ENCODE measurements around the gene TMEM63B.
"Not testable (repeated sequence)": the region's sequence is repeated elsewhere in the genome, so short reads cannot be mapped to it uniquely, and the experiment has no call there.

TMEM63B gene

DNA sequence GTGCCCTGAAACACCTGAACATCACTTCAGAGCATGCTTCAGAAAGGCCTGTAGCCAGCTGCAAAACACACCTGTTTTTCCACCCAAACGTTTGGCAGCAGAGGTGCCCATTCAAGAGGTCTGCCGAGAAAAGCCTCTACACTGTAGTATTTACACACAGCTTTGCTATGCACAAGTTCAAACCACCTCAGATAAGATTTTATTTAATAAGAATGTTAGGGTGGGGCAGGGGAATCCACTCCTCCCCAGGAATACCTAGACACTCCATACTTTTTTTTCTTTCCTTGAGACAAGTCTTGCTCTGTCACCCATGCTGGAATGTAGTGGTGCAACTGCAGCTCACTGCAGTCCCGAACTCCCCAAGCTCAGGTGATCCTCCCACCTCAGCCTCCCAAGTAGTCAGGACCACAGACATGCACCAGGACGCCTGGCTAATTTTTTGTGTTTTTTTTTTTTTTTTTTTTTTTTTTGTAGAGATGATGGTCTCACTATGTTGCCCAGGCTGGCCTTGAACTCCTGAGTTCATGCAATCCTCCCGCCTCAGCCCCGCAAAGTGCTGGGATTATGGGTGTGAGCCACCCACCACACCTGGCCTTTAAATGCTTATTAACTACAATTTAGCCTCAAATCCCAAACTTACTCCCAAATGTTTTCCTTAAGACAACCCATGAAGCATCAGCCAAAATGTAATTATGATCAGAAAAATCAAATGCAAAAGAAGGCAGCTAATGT, 9.8 kb upstream of the TMEM63B start:
- DNase-seq = no peak

DNA sequence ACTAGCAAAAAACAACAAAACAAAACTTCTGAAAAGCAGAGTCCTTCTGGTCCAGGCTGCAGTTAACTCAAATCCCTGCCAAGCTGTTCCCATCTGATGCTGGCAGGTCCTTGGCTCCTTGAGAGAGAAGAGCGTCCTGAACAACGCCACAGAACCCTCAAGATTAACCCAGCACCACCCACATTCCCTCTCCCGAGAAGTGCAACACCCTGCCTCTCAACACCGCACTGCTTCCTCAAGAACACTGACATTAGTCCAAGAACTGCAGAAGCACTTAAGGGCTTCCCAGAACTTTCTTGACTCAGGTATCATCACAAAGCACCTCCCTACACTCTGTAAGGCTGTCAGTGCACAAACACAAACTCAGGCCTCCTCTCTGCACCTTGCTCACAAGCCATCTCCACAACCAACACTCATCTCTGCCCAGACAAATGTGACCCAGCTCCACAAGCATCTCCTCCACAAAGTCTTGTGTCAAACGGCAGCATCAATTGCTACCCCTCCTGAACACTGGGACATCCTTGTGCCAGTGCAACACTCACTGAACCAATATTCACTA, 7.6 kb upstream of the TMEM63B start:
- DNase-seq = no peak

DNA sequence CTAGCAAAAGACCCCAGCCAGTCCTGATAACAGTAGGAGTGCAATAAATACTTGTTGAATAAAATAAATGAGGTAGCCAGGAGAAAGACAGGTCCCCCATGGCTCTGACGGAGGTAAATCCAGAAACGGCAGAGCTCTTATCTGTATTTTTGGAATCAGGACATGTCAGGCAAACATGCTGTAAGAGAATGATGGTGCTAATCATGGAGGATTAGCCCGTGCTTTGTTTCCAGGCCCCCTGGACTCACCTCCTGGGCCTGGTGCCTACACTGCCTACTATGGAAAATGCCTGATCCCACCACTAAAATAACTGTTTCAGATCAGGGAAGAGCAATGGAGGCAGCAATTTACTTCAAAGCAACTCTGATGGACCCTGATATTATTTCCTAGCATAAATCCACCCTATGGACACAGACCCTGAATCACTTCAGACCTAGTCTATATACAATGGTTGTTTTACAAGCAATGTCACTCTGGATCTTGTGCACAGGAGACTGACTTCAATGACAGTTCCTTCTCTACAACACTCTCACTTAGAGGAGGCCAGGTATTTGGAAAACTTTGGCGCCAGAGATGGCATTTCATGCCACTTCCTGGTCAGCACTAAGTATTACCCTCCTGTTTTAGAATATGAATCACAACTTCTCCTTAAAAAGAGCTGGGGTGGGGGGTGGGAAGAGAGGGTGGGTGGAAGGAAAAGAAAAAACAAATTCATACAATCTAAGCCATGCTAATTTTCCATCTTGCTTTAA, 6.5 kb upstream of the TMEM63B start:
- DNase-seq = no peak

DNA sequence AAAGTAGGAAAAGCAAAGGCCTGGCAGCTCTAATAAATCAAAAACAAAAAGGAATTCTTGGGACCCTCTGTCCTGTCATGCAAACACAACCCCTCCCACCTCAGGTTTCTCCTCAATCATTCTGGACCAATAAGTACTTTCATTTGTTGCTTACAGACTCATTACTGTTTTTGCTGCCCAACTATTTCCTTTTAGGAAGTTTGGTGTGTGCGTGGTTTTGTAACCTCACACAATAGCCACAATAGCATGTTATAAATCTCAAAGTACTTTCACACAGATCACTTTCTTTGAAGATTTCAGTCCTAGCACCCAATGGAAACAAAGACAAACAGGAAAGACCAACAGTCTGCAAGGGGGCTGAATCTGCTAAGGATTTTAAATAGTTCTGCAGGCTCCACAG, 4.6 kb upstream of the TMEM63B start:
- no peak for DNase-seq

DNA sequence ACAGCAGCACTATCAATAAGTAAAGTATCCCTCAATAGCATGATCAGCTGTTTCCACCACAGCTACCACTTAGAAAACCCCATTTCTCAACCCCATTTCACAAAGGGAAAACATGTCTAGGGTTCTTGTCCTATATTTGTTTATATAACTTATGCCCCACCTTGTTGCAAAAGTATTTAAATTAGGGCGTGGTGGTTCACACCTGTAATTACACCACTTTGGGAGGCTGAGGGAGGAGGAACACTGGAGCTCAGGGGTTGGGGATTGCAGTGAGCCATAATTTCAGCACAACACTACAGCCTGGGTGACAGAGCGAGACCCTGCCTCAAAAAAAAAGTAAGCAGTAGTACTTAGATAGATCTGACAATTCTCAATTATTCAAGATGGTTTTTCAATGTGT, 3.8 kb upstream of the TMEM63B start:
- DNase-seq = no peak

DNA sequence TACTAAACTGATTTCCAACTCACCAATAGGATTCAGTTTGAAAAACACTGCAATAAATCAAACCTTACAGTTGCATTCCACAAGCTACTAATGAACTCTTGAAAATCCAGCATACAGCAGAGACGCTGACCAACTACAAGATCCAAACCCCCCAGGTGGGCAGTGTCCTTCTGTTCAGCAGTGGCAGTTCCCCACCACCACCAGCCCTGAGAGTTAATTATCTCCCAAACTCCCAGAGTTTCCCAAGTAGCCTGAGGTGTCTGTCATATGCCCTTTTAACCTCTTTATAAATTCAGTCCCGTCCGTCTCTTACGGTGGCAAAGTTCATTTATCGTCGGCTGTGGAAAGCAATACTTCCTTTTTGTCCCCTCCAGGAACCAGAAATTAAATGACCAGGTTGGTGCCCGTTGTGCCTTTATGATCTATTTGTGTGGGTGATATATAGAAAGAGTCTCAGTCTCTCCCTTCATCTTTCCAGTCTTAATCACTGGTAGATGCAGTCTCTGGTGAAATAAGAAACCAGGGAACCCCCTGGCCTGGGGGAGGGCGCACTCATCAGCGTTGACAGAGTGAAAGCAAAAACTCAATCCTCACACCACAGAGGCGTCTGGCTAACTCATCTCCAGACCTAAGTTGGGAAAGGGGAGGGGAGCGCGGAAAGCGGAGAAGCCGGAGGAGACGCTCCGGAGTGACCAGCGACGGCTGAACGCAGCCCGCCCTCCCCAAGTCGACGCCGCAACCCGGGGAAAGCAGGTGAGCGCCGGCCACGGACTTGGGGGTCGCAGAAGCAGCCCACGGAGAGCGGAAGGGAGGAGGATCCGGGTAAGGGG, 819 bp upstream of the TMEM63B start:
- DNase-seq = peak; percentile 59

DNA sequence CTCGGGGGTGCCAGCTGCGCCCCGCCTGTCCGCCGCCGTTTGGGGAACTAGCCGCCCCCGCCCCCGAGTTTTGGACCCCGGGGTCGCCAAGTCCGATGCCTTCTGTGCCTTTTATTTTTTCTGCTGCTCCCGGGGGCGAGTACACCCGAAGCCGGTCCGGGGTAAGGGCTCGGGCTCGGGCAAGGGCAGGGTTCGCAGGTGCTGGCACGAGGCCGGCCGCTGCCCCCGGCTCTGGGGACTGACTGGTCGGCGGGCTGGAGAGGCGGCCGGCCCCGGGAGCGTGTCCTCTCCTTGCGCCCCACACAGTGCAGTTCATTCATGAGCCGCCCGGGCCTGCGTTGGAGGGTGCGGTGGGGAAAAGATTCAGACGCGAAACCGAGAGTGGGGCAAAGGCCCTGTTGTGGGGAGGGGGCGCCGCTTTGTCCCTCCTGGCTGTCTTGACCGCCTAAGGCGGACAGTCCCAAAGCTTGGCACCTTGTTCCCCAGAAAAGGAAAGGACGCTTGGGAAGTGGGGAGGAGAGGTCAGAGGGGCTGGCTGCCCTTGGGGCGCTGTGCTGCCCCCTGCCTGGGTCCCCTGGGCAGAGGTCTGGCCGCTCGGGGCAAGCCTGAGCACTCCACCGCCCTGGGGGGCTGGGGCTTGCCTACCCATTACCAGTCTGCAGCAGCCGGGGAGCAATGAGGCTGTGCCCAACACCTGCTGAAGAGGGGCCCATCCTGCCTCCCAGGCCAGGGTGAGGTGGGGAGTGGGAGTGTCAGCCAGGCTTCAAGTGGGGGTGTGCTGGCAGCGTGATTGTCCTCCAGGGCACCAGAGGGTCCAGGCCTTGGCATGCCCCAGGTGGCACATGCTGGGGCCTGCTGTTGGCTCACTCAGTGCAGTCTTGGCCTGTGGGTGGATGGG, 915 bp downstream of the TMEM63B start:
- DNase-seq = peak; percentile 33

DNA sequence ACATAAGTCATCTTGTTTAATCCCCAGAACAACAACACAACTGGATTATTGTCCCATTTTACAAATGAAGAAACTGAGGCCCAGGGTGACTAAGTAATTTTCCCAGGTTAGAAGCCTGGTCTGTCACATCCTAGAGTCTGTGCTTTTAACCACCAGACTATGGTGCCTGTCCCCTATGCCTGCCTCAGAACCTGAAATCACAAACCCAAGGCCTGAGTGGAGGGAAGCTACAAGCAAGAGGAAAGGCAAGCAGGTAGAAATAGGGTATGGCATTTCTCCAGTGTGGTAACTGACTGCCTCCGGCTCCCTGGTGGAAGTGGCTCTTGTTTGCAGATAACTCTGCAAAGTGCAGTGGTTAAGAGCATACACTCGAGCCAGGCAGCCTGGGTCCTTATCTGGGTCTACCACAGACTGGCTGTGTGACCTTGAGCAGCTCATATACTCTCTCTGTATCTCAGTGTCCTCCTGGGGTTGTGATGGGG, 2.5 kb downstream of the TMEM63B start:
- no peak for DNase-seq

DNA sequence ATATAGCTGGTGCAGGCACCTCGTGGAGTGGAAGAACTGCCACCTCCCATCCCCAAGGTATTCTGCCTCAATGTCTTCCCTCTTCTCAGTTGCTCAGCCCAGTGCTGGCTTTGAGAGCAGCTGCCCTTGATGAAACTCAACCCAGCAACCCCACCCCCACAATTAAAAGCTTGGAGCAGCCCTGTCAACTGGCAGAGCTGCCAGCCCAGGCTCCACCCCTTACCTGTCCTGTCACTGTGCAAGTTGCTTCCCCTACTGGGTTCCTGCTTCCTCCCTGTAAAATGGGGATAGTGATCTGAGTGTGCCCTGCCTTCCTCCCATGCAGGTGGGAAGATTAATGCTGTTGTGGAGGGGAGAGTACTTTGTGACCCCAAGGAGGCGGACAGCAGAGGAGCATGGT, 4.5 kb downstream of the TMEM63B start:
- DNase-seq = no peak

DNA sequence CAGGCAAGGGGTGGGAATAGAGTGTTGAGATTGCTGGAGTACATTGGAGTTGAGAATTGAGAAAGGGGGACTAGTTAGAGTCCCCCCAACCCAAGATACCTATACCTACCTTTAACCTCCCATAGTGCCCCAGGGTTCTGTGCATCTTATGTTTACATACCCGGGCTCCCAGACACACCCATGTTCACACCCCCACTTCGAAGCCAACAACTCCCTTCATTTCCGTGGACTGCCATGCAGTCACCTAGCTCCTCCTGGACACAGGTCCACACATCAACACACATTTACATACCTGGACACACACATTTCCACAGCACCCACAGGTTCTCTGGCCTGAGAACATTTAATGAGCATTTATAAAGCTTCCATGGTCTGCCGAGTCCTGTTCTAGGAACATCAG, 5.1 kb downstream of the TMEM63B start:
- DNase-seq = no peak

DNA sequence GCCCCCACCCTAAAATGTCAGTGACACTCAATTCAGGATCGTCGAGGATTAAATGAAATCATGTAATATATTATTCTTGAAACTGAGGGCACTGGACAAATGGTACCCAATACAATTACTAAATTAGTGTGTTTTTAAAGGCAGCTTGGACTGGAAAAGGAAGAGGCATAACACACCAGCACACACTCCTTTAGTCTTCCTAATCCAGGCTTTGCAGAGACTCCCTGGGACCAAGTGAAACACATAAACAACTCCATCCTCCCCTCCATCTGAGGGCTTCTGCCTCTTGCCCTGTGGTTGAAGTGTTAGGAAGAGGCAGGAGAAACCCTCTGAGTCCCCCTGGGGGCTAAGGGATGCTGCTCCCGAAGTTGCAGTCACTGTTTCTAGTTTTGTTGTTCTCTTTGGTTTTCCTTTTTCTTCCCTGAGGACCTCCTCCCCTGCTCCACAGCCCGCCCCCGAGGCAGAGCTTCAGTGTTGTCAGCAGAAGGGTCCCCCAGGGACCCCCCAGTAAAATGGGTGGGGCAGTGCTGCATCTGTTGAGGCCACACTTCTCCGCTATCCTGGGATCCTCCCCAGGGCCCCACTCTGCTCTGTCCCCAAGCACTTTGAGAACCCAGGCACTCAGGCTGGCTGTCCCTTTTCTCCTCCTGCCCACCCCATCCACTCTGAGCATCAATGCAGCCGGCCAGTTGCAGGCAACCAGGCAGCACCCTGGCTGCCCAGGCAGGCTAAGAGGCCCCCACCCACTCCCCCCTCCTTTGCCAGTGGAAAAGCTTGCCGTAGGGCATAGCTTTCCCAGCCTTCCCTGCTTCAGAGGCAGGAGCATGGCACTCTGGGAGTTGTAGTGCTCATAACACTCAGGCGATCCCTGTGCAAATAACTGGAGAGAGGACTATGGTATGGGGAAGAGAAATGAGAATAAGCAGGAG, 5.9 kb downstream of the TMEM63B start:
- no peak for DNase-seq

DNA sequence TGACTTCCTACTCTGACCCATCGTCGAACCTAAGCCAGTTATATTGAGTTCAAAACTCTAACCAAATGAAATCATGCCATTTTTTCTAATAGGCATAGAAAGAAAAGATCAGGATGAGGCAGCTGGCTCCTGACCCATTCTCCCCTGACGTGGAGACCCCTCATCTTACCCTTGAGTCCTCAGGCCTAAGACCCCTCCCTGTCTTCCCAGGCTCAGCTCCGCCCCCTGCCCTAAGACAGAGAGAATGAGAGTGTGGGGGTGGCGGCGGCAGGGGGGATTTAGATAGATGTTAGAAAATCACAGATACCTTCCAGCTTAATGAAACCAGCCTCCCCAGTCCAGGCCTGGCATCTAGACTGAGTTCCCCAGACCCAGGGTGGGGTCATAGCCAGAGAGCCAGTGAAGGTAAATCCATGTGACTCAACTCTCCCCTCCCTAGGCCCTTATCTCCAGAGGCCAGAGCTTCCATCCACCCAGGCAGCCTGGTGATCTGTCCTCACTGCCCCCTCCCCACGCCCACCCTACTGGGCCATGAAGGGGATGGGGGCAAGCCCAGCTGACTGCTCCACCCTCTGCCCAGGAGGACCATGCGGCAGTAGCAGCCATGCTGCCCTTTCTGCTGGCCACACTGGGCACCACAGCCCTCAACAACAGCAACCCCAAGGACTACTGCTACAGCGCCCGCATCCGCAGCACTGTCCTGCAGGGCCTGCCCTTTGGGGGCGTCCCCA, 6.8 kb downstream of the TMEM63B start:
- DNase-seq = no peak

DNA sequence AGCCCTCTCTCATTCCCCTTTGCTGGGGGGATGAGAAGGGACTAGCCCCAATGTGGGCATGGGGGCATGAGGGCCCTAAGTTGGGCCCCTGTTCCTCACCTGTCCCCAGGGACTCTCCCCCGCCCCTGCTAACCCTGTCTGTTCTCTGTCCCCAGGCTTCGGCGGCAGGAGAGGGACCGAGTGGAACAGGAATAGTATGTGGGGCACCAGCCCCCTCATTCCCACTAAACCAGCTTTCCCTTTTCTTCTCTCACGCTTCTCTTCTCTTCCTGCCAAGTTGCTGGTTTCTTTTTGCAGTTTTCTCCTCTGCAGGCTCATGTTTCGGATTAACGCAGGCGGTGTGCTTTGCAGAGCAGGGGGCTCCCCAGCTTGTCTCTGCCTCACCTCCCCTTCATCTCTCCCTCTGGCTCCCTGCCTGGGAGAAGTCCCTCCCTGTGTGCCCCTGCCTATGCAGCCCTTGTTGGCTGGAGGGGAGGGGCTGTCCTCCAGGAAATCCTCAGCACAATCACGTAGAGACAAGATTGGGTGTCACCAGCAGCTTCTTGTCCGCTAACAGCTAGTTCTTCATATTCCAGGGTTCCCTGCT, 7.9 kb downstream of the TMEM63B start:
- DNase-seq = no peak

DNA sequence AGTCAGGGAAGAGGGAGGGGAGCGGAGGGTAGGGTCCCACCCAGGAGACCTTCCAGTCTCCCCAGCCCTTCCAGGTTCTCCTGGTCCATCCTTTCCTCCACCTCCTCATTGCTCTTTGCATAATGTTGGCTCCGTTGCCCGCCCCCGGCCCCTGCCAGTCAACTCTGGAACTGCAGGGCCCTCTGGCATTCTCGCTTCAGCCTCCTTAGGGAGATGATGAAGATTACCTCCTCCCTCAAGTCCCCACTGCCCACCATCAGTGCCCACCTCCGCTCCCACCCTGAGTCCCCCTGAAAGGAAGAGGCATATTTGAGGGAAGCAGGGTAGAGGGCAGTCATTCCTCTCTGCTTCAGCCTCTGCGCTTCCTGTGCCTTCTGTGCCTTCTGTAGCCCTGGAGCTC, 8.5 kb downstream of the TMEM63B start:
- no peak for DNase-seq

DNA sequence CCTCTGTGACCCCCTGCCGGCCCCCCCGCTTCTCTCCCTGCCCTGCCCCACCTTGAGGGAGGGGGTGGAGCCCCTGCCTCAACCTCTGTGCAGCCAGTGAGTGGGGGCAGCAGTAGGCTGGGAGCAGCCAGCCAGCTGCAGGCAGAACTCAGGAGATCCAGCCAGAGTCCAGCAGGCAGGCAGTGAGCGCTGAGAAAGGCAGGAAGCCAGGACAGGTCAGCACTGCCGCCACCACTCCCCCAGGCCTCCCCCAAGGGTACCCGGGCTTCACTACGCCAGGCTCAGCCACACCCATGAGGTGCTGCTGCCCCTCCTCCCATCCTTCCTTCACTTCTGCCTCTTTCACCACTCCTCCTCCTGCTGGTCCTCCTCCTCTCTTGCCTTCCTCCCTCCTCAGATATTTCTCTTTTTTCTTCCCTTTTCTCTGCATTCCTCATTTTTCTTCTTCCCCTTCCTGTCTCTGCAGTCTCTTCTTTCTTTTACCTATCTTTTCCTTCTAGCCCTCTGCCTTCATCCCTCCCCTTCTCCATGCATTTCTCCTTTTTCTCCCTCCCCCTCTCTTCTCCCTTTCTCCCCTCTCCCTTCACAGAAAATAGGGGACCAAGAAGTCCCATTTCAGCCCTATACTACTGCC, 11.5 kb downstream of the TMEM63B start:
- no peak for DNase-seq

DNA sequence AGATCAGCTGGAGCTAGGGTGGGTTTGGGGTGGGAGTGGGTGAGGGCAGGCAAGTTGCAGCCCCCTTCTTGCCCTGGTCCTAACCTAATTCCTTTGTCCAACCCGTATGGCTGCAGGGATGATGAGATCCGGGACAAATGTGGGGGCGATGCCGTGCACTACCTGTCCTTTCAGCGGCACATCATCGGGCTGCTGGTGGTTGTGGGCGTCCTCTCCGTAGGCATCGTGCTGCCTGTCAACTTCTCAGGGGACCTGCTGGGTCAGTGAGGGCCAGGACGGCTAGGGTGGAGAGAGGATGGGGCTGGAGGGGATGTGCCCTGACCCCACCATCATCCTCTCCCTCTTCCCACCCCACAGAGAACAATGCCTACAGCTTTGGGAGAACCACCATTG, 12.0 kb downstream of the TMEM63B start:
- no peak for DNase-seq

DNA sequence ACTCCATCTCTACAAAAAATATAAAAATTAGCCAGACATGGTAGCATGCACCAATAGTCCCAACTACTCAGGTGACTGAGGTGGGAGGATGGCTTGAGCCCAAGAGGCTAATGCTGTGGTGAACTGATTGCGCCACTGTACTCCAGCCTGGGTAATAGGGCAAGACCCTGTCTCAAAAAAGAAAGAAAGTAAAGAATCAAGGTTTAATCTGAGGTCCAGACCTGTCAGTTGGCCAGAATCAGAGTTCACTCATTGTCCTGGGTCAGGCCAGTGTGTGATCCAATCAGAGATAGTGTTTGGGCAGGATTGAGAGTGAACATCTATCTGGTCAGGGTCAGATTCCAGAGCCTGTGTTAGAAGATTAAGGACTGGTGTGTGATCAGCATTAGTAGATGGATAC, 15.5 kb downstream of the TMEM63B start:
- no peak for DNase-seq

DNA sequence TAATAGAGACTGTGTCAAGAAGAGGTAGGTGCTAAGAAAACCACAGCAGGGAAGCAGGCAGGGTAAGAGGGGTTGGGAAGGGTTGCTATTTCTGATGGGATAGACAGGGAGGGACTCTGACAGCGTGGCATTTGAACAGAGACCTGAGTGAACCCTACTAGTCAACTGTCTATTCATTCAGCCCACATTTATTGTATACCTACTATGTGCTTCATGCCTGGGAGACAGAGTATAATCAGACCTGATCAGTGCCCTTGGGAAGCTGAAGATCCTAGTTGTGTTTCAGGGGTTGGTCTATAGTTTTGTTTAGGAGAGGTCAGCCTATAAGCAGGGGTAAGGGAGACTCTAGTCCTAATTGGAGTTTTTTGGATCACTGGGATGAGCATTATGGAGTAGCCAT, 16.4 kb downstream of the TMEM63B start:
- DNase-seq = no peak

DNA sequence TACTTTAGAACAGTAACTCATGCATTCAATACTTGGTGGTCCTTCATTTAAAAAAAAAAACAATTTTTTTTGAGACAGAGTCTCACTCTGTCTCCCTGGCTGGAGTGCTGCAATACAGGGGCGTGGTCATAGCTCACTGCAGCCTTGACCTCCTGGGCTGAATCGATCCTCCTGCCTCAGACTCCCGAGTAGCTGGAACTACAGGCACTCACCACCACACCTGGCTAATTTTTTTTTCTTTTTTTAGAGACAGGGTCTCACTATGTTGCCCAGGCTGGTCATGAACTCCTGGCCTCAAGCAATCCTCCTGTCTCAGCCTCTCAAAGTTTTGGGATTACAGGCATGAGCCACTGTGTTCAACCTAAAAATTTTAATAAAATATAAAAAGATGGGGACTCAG, 17.2 kb downstream of the TMEM63B start:
- DNase-seq = not testable (repeated sequence)

Data from CD4-positive, alpha-beta T cell treated with Interleukin-17A for 4 hours (primary cell).